Inflammatory macrophage treated with lipopolysaccharide for 4 hours (primary cell): ENCODE results near the gene C1QL1.
"Not testable (repeated sequence)": the region's sequence is repeated elsewhere in the genome, so short reads cannot be mapped to it uniquely, and the experiment has no call there.

Experiments
- DNase-seq: peaks from one replicate; pipeline ENCODE4 v3.0.0-alpha.2; 2020

Gene C1QL1

GRCh38 chr17:44959821-44960531 is 8.1 kb downstream of the C1QL1 start:
- DNase-seq: no peak

- DNase-seq: no peak
These were observed 10.8 kb downstream of the C1QL1 start for GRCh38 chr17:44956998-44957981.

- no peak for DNase-seq
These were observed 12.3 kb downstream of the C1QL1 start for GRCh38 chr17:44955674-44956425.

GRCh38 chr17:44952946-44953475 is 15.1 kb downstream of the C1QL1 start:
- DNase-seq: no peak

- DNase-seq: no peak
These were observed 19.7 kb downstream of the C1QL1 start for GRCh38 chr17:44948315-44948795.

GRCh38 chr17:44947461-44948314 is 20.4 kb downstream of the C1QL1 start, which contains the start of gene KIF18B:
Gene KIF18B, minus strand, starts transcription at chr17:44947773. Its CDS starts 11,429 bp downstream, at chr17:44936344.
- peak; percentile 95 for DNase-seq

GRCh38 chr17:44945652-44946051 is 22.5 kb downstream of the C1QL1 start:
- not testable (repeated sequence) for DNase-seq

- no peak for DNase-seq
These were observed 25.6 kb downstream of the C1QL1 start for GRCh38 chr17:44942456-44942855.

GRCh38 chr17:44941712-44942331 is 26.3 kb downstream of the C1QL1 start:
- DNase-seq: no peak

GRCh38 chr17:44940768-44941167 is 27.3 kb downstream of the C1QL1 start:
- no peak for DNase-seq

- no peak for DNase-seq
These were observed 27.8 kb downstream of the C1QL1 start for GRCh38 chr17:44940317-44940716.

- no peak for DNase-seq
These were observed 33.0 kb downstream of the C1QL1 start for GRCh38 chr17:44935116-44935515.

GRCh38 chr17:44934745-44935105 is 33.4 kb downstream of the C1QL1 start:
- no peak for DNase-seq

- no peak for DNase-seq
These were observed 34.0 kb downstream of the C1QL1 start for GRCh38 chr17:44933824-44934744.

- DNase-seq: no peak
These were observed 35.4 kb downstream of the C1QL1 start for GRCh38 chr17:44932787-44933097.

- no peak for DNase-seq
These were observed 35.9 kb downstream of the C1QL1 start for GRCh38 chr17:44932096-44932786.

- no peak for DNase-seq
These were observed 36.7 kb downstream of the C1QL1 start for GRCh38 chr17:44931376-44931775.

GRCh38 chr17:44930667-44931066 is 37.4 kb downstream of the C1QL1 start:
- DNase-seq: no peak

GRCh38 chr17:44928950-44929720 is 39.0 kb downstream of the C1QL1 start:
- no peak for DNase-seq
